Duodenal mucosa (tissue), 2 donors: ENCODE results near the gene INO80C.

Source experiments
- H3K27ac ChIP-seq: one replicate; pipeline ENCODE4 v1.7.0; 2013; ENCODE audit warnings: low read depth, low read length
- H3K27me3 ChIP-seq, 2 donors: one replicate each; pipeline ENCODE4 v1.7.0; 2013; ENCODE audit warnings: low read length in 2 of 2, control low read depth in 1 of 2; ENCODE audit not compliant: insufficient read depth in 2 of 2, control insufficient read depth in 1 of 2
- H3K36me3 ChIP-seq, 2 donors: one replicate each; pipeline ENCODE4 v1.7.0; 2013; ENCODE audit warnings: low read length in 2 of 2, control low read depth in 1 of 2; ENCODE audit not compliant: insufficient read depth in 2 of 2, control insufficient read depth in 1 of 2
- H3K4me1 ChIP-seq, 2 donors: one replicate each; pipeline ENCODE4 v1.7.0; 2013; ENCODE audit warnings: low read length in 2 of 2, control low read depth in 1 of 2; ENCODE audit not compliant: insufficient read depth in 2 of 2, control insufficient read depth in 1 of 2
- H3K4me3 ChIP-seq, 2 donors: one replicate each; pipeline ENCODE4 v1.7.0; 2013; ENCODE audit warnings: low read length in 2 of 2, low read depth in 1 of 2
- H3K9ac ChIP-seq, 2 donors: one replicate each; pipeline ENCODE4 v1.7.0; 2013; ENCODE audit warnings: low read length in 2 of 2, low read depth in 1 of 2
- H3K9me3 ChIP-seq, 2 donors: one replicate each; pipeline ENCODE4 v1.7.0; 2013; ENCODE audit warnings: low read length in 2 of 2, control low read depth in 1 of 2; ENCODE audit not compliant: control insufficient read depth in 1 of 2

INO80C gene

GRCh38 chr18:35513181-35513936 is 15.6 kb upstream of the INO80C start:
- Histone ChIP-seq H3K27ac (no peak overlapping the region), H3K4me3 (no peak overlapping the region), H3K9me3 (no peaks in the 10 kb centered on the region), H3K27me3 (no peaks in the 10 kb centered on the region), H3K9ac (no peak overlapping the region), H3K4me1 (peaks cover 0 to 11% of the 10 kb centered on the region in 2 donors), H3K36me3 (no peaks in the 10 kb centered on the region)

- Histone ChIP-seq H3K9ac (no peak overlapping the region), H3K4me1 (peaks cover 0 to 11% of the 10 kb centered on the region in 2 donors), H3K9me3 (no peaks in the 10 kb centered on the region), H3K36me3 (no peaks in the 10 kb centered on the region), H3K27me3 (no peaks in the 10 kb centered on the region), H3K27ac (no peak overlapping the region), H3K4me3 (no peak overlapping the region)
These were observed 15.0 kb upstream of the INO80C start for GRCh38 chr18:35512761-35513160.

GRCh38 chr18:35511833-35512232 is 14.1 kb upstream of the INO80C start:
- no peaks in the 10 kb centered on the region for H3K36me3 ChIP-seq
- H3K9me3 ChIP-seq = no peaks in the 10 kb centered on the region
- H3K9ac ChIP-seq = no peak overlapping the region
- H3K27me3 ChIP-seq = no peaks in the 10 kb centered on the region
- peaks cover 0 to 11% of the 10 kb centered on the region in 2 donors for H3K4me1 ChIP-seq
- H3K4me3 ChIP-seq = no peak overlapping the region
- H3K27ac ChIP-seq = no peak overlapping the region

GRCh38 chr18:35511428-35511827 is 13.7 kb upstream of the INO80C start:
- peaks cover 0 to 11% of the 10 kb centered on the region in 2 donors for H3K4me1 ChIP-seq
- no peak overlapping the region for H3K27ac ChIP-seq

GRCh38 chr18:35510076-35510651 is 12.4 kb upstream of the INO80C start:
- no peak overlapping the region for H3K4me3 ChIP-seq
- no peak overlapping the region for H3K9ac ChIP-seq
- H3K9me3 ChIP-seq = no peaks in the 10 kb centered on the region
- no peak overlapping the region for H3K27ac ChIP-seq
- H3K27me3 ChIP-seq = no peaks in the 10 kb centered on the region
- H3K36me3 ChIP-seq = no peaks in the 10 kb centered on the region
- H3K4me1 ChIP-seq = peaks cover 0 to 11% of the 10 kb centered on the region in 2 donors

More at GRCh38 chr18:35511428-35511827, 13.7 kb upstream of the INO80C start:
- H3K9me3 ChIP-seq = no peaks in the 10 kb centered on the region
- H3K36me3 ChIP-seq = no peaks in the 10 kb centered on the region
- H3K27me3 ChIP-seq = no peaks in the 10 kb centered on the region
- no peak overlapping the region for H3K9ac ChIP-seq
- no peak overlapping the region for H3K4me3 ChIP-seq

- no peaks in the 10 kb centered on the region for H3K27me3 ChIP-seq
- H3K9ac ChIP-seq = no peak overlapping the region
- H3K4me3 ChIP-seq = no peak overlapping the region
- H3K36me3 ChIP-seq = no peaks in the 10 kb centered on the region
- no peak overlapping the region for H3K27ac ChIP-seq
- H3K9me3 ChIP-seq = no peaks in the 10 kb centered on the region
- H3K4me1 ChIP-seq = peaks cover 0 to 11% of the 10 kb centered on the region in 2 donors
These were observed 11.1 kb upstream of the INO80C start for GRCh38 chr18:35508746-35509338.

DNA sequence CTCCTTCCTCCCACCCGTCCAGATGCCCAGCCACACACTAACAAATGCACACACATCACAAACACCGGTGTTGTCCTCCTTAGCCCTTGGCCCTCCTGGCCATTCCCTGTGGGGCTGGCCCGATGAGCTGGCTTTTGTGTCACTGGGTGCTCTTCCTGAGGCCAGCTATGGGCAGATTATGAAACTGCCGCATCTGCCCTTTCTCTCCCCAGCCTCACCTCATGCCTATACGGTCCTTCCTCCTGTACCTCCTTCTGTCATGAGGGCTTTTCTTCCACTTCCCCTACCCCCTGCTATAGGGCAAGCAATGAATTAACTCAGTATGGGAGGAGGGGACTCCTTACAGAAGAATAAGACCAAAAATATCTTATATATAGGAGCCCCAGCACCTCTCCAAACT is 10.3 kb upstream of the INO80C start:
- Histone ChIP-seq H3K4me3 (no peak overlapping the region), H3K27ac (no peak overlapping the region), H3K9me3 (no peaks in the 10 kb centered on the region), H3K4me1 (peaks cover 0 to 8% of the 10 kb centered on the region in 2 donors), H3K27me3 (no peaks in the 10 kb centered on the region), H3K36me3 (no peaks in the 10 kb centered on the region), H3K9ac (no peak overlapping the region)

DNA sequence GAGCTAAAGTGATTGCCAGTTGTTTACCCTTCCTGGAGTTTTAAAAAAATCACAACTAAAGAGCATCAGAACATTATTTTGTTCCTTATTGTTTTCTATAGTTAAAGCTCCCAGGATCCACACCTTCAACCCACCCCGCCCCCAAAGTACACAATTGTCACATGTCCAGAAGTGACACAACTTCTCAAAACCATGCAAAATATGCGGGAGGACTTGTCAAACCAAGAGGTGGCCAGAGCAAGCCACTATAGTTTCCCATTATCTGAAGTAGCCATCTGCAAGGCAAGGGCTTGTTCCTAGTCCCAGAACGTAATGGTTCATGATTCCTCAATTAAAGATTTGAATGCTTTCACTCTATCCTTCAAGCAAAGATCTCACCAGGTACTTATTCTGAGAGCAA is 9.9 kb upstream of the INO80C start:
- Histone ChIP-seq H3K9ac (no peak overlapping the region), H3K27ac (no peak overlapping the region), H3K4me1 (peaks cover 0 to 4% of the 10 kb centered on the region in 2 donors), H3K36me3 (no peaks in the 10 kb centered on the region), H3K27me3 (no peaks in the 10 kb centered on the region), H3K9me3 (no peaks in the 10 kb centered on the region), H3K4me3 (no peak overlapping the region)

DNA sequence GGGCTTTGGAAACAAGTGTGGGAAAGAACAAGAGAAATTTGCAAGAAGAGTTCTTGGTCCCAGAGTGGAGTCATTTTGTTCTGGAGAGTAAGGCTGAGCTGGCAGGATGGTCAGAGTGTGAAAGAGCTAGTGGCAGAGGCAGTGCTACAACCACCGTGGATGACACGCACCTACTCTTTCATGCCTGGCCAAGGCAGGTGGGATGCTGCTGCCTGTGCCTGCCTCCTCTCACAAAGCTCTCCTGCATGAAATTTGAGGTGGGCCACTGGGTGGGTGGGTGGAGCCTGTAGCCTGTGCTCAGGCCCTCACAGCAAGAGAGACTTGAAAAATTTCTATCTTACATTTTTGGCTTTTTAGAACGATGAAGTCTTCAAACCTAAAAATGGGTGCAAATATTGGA is 9.4 kb upstream of the INO80C start:
- no peak overlapping the region for H3K4me3 ChIP-seq
- H3K27ac ChIP-seq = no peak overlapping the region
- H3K4me1 ChIP-seq = peaks cover 0 to under 1% of the 10 kb centered on the region in 2 donors
- no peaks in the 10 kb centered on the region for H3K9me3 ChIP-seq
- H3K27me3 ChIP-seq = no peaks in the 10 kb centered on the region
- no peak overlapping the region for H3K9ac ChIP-seq
- no peaks in the 10 kb centered on the region for H3K36me3 ChIP-seq

- H3K36me3 ChIP-seq = no peaks in the 10 kb centered on the region
- H3K27me3 ChIP-seq = no peaks in the 10 kb centered on the region
- no peak overlapping the region for H3K9ac ChIP-seq
- peaks cover 0 to 5% of the 10 kb centered on the region in 2 donors for H3K4me1 ChIP-seq
- no peak overlapping the region for H3K4me3 ChIP-seq
- no peak overlapping the region for H3K27ac ChIP-seq
- no peaks in the 10 kb centered on the region for H3K9me3 ChIP-seq
These were observed 8.4 kb upstream of the INO80C start for GRCh38 chr18:35506024-35506712.
